Measurements from ENCODE around the gene GDPD4.

DNA sequence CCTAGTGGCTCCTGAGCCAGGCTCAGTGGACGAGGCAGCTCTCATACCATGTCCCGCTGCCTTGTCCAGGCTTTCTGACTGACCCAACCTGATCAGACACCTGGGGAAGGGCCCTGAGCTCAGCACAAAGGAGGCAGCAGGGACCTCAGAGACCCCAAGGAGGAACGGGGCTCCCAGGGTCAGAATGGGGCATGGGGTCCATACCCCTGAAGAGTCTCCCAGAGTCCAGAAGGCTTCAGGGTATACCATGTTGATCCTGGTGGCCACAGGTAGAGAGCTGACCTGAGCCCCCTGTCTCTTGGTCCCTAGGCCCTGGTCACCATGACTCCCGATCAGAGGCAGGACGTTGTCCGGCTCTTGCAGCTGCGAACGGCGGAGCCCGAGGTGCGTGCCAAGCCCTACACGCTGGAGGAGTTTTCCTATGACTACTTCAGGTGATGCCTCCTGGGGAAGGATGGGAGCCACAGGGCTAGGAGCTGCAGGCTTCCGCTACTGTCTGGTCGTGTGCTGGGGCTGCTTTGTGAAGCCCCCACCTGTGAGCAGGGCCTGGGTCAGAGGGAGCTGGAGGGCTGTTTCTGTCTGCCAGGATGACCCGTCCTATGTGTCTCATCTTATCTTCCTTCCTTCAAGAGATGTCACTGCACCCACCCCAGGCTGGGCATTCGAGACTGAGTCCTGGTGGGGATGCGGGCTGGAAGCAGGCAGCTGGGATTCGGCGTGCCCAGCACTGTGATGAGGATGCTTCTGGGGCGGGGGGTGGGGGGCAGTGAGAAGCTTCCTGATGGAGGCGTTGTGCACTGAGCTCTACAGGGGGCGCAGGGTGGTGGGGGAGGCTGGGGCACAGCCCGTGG lies 99.3 kb downstream of the GDPD4 start:
- TF ChIP-seq, protein P1, sequence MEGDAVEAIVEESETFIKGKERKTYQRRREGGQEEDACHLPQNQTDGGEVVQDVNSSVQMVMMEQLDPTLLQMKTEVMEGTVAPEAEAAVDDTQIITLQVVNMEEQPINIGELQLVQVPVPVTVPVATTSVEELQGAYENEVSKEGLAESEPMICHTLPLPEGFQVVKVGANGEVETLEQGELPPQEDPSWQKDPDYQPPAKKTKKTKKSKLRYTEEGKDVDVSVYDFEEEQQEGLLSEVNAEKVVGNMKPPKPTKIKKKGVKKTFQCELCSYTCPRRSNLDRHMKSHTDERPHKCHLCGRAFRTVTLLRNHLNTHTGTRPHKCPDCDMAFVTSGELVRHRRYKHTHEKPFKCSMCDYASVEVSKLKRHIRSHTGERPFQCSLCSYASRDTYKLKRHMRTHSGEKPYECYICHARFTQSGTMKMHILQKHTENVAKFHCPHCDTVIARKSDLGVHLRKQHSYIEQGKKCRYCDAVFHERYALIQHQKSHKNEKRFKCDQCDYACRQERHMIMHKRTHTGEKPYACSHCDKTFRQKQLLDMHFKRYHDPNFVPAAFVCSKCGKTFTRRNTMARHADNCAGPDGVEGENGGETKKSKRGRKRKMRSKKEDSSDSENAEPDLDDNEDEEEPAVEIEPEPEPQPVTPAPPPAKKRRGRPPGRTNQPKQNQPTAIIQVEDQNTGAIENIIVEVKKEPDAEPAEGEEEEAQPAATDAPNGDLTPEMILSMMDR (IDR thresholded peaks at IDR 0.05), result no peak
- TF ChIP-seq POLR2A (IDR thresholded peaks at IDR 0.05), result no peak

All from uterus (tissue), 2 donors.